GM12864 (cell line): ENCODE measurements around the gene PAFAH1B2.

Experiments used
- DNase-seq: peaks from one replicate; pipeline ENCODE4 v3.0.0-alpha.2; 2011; ENCODE audit warnings: low read depth
- H3K4me3 ChIP-seq: 2 replicates; pipeline ENCODE4 v1.5.1; 2011; ENCODE audit warnings: mild to moderate bottlenecking, low read depth, low read length, control low read depth
- CTCF ChIP-seq: IDR thresholded peaks from 2 replicates; pipeline ENCODE4 v1.5.1; 2011; ENCODE audit warnings: low read depth, mild to moderate bottlenecking, moderate library complexity, low read length, control low read depth, inconsistent platforms; ENCODE audit errors: missing control alignments

PAFAH1B2 gene

GRCh38 chr11:117187428-117187798 is 43.3 kb downstream of the PAFAH1B2 start:
- no peak for DNase-seq
- H3K4me3 ChIP-seq, result no peak overlapping the region
- no peak for TF ChIP-seq CTCF

GRCh38 chr11:117187799-117188481 is 43.9 kb downstream of the PAFAH1B2 start:
- DNase-seq, result no peak
- no peak overlapping the region for H3K4me3 ChIP-seq
- TF ChIP-seq CTCF, result no peak

GRCh38 chr11:117188620-117189081 is 44.6 kb downstream of the PAFAH1B2 start:
- DNase-seq, result no peak
- no peak overlapping the region for H3K4me3 ChIP-seq
- no peak for TF ChIP-seq CTCF

- no peak for TF ChIP-seq CTCF
- DNase-seq, result peak; percentile 60
- no peak overlapping the region for H3K4me3 ChIP-seq
Observed at GRCh38 chr11:117189191-117189940, 45.3 kb downstream of the PAFAH1B2 start.

- DNase-seq, result no peak
- no peak overlapping the region for H3K4me3 ChIP-seq
- TF ChIP-seq CTCF, result no peak
Observed at GRCh38 chr11:117189941-117190544, 46.0 kb downstream of the PAFAH1B2 start.

- no peak for DNase-seq
- no peak overlapping the region for H3K4me3 ChIP-seq
- TF ChIP-seq CTCF, result no peak
Observed at GRCh38 chr11:117191680-117192400, 47.8 kb downstream of the PAFAH1B2 start.
